Transverse colon (tissue), 4 donors: ENCODE measurements around the gene SLFN12. TPM values are rescaled to one million over a fixed set of nuclear protein-coding genes. Genes with fewer than 3 reads are reported as not detected.

ENCODE experiments used
- DNase-seq: peaks from one replicate; pipeline ENCODE4 v3.0.0-alpha.2; 2019
- H3K27ac ChIP-seq, 4 donors: fragments of 200-600 bp; sonication (generic); 2 replicates each; pipeline ENCODE4 v1.5.1; 2016 to 2018; ENCODE audit warnings: inconsistent platforms in 4 of 4
- H3K27me3 ChIP-seq: fragments of 200-600 bp; sonication (generic); 2 replicates; pipeline ENCODE4 v1.5.1; 2017; ENCODE audit warnings: inconsistent platforms
- H3K36me3 ChIP-seq, 4 donors: fragments of 200-600 bp; sonication (generic); 2 replicates each; pipeline ENCODE4 v1.5.1; 2017 to 2019; ENCODE audit warnings: inconsistent platforms in 4 of 4
- H3K4me1 ChIP-seq, 4 donors: fragments of 200-600 bp; sonication (generic); 2 replicates each; pipeline ENCODE4 v1.5.1; 2017 to 2020; ENCODE audit warnings: inconsistent platforms in 4 of 4
- H3K4me3 ChIP-seq, 4 donors: fragments of 200-600 bp; sonication (generic); 1 replicate in 1 of 4; 2 replicates in 3 of 4; pipeline versions ENCODE4 v1.5.1 to v1.6.1; 2017 to 2019; ENCODE audit warnings: inconsistent platforms in 4 of 4
- H3K9me3 ChIP-seq, 2 donors: fragments of 200-600 bp; sonication (generic); 2 replicates each; pipeline ENCODE4 v1.5.1; 2017 to 2019; ENCODE audit warnings: inconsistent platforms in 2 of 2
- EP300 ChIP-seq: sonication (generic); formaldehyde crosslinking; IDR thresholded peaks from one replicate; pipeline ENCODE4 v1.6.1; 2017; ENCODE audit warnings: antibody characterized with exemption, low read depth
- POLR2A ChIP-seq: fragments of 450-650 bp; IDR thresholded peaks from one replicate; pipeline ENCODE4 v1.6.1; 2016; ENCODE audit warnings: antibody characterized with exemption, mild to moderate bottlenecking, moderate library complexity
- POLR2AphosphoS5 ChIP-seq, 3 donors: sonication (generic); formaldehyde crosslinking; IDR thresholded peaks; one replicate each; pipeline ENCODE4 v1.6.1; 2016; ENCODE audit warnings: antibody characterized with exemption in 3 of 3
- WGBS, 2 donors: methylation state at CpG; one replicate each; pipeline ENCODE4 v1.1.5; 2018; ENCODE audit warnings: low coverage in 1 of 2; 5-methylcytosine and 5-hydroxymethylcytosine counted together
- in situ Hi-C, 4 donors: fragments of 200-750 bp; cut with MboI; loops; one replicate each; pipeline versions ENCODE4 v1.15.0 to v1.15.1; 2017; ENCODE audit warnings: low sequenced_read_pairs in 3 of 4, low pct_ligation_motif_present in 1 of 4, low pct_unique_long_range_greater_than_20kb in 1 of 4
- intact Hi-C: fragments of 100-400 bp; cut with DNase I; formaldehyde crosslinking; loops from one replicate; pipeline ENCODE4 v1.15.1; 2023; ENCODE audit warnings: low total_unique reads
- total RNA-seq, 4 donors: library from RNA; depleted of rRNA; stranded (reverse); fragments of >200 nt; gene quantifications; one replicate each; pipeline ENCODE4 v1.1.0, GENCODE V29; 2016
- TF ChIP-seq, protein P1 (sequence below), 5 experiments: fragments of 200-600 bp in 3 of 5; fragments of 450-650 bp in 2 of 5; sonication (generic) in 3 of 5; IDR thresholded peaks; 1 replicate in 2 of 5; 2 replicates in 3 of 5; pipeline ENCODE4 v1.5.1; 2016 to 2017; ENCODE audit warnings: antibody characterized with exemption in 5 of 5, inconsistent platforms in 3 of 5, mild to moderate bottlenecking in 2 of 5, moderate library complexity in 1 of 5

The SLFN12 gene
- 10 to 100 TPM in 1 of 4 donors, 1 to 10 TPM in 2, not detected in 1; 1.6 to 34.8 (median 3.5) TPM for total RNA-seq

DNA sequence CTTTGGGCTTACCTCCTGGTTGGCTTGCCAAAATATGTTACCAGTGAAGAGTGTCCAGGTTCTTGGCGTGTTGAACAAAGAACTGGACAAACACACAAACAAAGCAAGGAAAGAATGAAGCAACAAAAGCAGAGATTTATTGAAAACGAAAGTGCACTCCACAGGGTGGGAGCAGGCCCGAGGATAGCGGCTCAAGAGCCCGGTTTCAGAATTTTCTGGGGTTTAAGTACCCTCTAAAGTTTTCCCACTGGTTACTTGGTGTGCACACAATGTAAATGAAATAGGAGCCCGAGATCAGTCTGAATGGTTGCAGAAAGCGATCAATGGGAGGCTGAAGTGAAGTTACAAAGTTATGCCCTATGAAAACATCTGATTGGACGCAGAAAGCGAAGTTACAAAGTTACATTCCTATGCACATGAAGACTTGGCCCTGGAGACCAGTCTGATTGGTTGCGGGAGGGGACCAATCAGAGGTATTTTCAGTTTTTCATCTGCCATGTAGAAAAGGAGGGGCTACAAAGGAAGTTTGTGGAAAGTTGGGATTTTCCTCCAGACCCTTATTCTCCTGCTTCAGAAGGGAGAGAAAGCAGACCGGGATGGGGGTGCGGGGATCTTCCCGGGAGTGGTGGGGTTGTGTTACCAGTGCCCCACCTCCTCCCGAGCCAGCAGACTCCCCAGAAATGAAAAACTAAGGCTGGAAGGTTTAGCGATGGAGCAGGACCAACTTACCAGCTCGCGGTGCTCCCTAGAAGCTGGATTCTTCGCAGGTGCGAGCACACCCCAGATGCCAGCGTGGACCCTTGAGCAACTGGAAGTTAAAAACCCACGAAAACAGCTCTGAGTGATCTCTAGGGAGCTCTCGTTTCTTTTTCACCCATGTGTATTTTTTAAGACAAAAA lies at the start of gene SLFN12:
SLFN12 (minus strand) TSS at position 325 of the 899 bp plus-strand sequence. CDS start 9,472 bp downstream, outside the sequence.
- peak within 1 kb of the TSS; percentile 87 to 89 (median 89) for H3K27ac ChIP-seq
- peaks cover 0 to 19% (median 11%) of the 10 kb centered on the region in 4 donors for H3K4me1 ChIP-seq
- H3K36me3 ChIP-seq: no peaks in the 10 kb centered on the region
- peak; percentile 43 for DNase-seq
- intact Hi-C loops: no loop called here
- in situ Hi-C loops: no loop called here
- TF ChIP-seq EP300 (no peak), POLR2AphosphoS5 (IDR thresholded peaks at IDR 0.05) (peak; percentile 10 to 37 (median 29))
- H3K9me3 ChIP-seq: no peaks in the 10 kb centered on the region
- peak within 1 kb of the TSS; percentile 19 to 53 (median 45) for H3K4me3 ChIP-seq
- WGBS, 2 donors: 33 to 34% methylated on average over 13 to 22 of the region's 22 CpGs
- H3K27me3 ChIP-seq: no peaks in the 10 kb centered on the region

DNA sequence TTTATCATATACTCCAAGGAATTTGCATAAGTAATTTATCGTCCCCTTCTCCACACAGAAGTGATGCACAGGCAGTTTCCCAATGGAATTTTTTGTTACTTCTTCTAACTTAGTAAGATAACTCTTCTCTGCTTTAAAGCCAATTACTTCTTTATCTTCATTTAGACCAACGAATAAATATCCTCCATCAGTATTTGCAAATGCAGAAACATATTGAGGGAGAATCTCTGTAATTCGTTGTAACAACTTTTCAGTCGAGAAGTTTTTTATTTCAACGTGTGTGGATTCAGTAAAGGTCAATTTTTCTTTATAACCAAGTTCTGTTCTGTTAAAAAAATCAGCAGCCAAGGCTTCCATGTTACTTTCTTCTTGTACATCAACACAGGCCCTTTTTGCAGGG lies 47.0 kb upstream of the SLFN12 start:
- Histone ChIP-seq H3K9me3 (no peaks in the 10 kb centered on the region), H3K4me1 (no peaks in the 10 kb centered on the region), H3K36me3 (no peaks in the 10 kb centered on the region), H3K27me3 (peaks cover 46% of the 10 kb centered on the region), H3K27ac (no peak overlapping the region), H3K4me3 (no peak overlapping the region)
- no peak for DNase-seq
- WGBS, 2 donors: 72 to 73% methylated on average over 5 of the region's 5 CpGs
- in situ Hi-C loops: no loop called here
- TF ChIP-seq POLR2AphosphoS5 (IDR thresholded peaks at IDR 0.05) (no peak), EP300 (no peak), POLR2A (no peak)
- TF ChIP-seq, protein P1, sequence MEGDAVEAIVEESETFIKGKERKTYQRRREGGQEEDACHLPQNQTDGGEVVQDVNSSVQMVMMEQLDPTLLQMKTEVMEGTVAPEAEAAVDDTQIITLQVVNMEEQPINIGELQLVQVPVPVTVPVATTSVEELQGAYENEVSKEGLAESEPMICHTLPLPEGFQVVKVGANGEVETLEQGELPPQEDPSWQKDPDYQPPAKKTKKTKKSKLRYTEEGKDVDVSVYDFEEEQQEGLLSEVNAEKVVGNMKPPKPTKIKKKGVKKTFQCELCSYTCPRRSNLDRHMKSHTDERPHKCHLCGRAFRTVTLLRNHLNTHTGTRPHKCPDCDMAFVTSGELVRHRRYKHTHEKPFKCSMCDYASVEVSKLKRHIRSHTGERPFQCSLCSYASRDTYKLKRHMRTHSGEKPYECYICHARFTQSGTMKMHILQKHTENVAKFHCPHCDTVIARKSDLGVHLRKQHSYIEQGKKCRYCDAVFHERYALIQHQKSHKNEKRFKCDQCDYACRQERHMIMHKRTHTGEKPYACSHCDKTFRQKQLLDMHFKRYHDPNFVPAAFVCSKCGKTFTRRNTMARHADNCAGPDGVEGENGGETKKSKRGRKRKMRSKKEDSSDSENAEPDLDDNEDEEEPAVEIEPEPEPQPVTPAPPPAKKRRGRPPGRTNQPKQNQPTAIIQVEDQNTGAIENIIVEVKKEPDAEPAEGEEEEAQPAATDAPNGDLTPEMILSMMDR (IDR thresholded peaks at IDR 0.05): no peak
- intact Hi-C loops: no loop called here

DNA sequence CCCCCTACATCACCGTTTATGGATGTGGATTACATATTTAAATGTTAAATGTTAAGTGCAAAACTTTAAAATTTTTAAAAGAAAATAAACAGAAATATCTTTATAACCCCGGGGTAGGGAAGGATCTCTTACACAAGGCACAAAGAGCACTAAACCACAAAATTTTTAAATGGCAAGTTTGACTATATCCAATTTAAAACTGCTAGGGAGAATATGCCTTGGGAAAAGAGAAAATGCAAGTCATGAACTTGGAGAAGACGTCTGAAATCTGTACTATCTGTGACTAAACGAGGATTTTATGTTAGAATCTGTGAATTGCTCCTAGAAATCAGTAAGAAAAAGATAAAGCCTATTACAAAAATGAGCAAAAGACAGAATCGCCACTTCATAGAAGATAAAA lies 44.9 kb upstream of the SLFN12 start:
- H3K4me3 ChIP-seq: no peak overlapping the region
- no peak for DNase-seq
- H3K27me3 ChIP-seq: peaks cover 47% of the 10 kb centered on the region
- TF ChIP-seq, protein P1 (IDR thresholded peaks at IDR 0.05): no peak
- TF ChIP-seq EP300 (no peak), POLR2AphosphoS5 (IDR thresholded peaks at IDR 0.05) (no peak), POLR2A (no peak)
- in situ Hi-C loops: no loop called here
- no peaks in the 10 kb centered on the region for H3K9me3 ChIP-seq
- H3K36me3 ChIP-seq: no peaks in the 10 kb centered on the region
- H3K4me1 ChIP-seq: no peaks in the 10 kb centered on the region
- WGBS, 2 donors: 58 to 65% methylated on average over 5 of the region's 5 CpGs
- no peak overlapping the region for H3K27ac ChIP-seq
- intact Hi-C loops: no loop called here

DNA sequence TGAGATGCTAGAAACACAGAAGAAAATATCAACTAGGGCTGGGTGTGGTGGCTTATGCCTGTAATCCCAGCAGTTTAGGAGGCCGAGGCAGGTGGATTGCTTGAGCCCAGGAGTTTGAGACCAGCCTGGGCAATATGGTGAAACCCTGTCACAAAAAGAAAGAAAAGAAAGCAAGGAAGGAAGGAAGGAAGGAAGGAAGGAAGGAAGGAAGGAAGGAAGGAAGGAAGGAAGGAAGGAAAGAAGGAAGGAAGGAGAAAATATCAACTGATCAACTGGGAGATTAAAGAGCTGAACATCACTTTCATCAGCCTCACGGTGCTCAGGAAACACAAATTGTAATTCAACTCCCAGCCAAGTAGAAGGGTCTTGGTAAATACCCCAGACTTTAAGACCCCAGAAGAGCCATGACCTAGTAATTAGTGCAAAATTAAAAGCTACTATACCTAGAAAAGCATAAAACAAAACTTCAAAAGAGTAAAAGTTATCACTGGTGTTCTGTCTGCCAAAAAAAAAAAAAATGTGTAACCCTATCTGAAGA lies 44.1 kb upstream of the SLFN12 start:
- DNase-seq: no peak
- TF ChIP-seq, protein P1 (IDR thresholded peaks at IDR 0.05): no peak
- TF ChIP-seq POLR2A: no peak
- no peak for TF ChIP-seq EP300
- no peak for TF ChIP-seq POLR2AphosphoS5 (IDR thresholded peaks at IDR 0.05)
- H3K27me3 ChIP-seq: peaks cover 47% of the 10 kb centered on the region
- intact Hi-C loops (no loop called here), in situ Hi-C loops (no loop called here)
- no peaks in the 10 kb centered on the region for H3K9me3 ChIP-seq
- 46 to 73% methylated on average over 2 of the region's 2 CpGs for WGBS, 2 donors
- no peaks in the 10 kb centered on the region for H3K36me3 ChIP-seq
- no peak overlapping the region for H3K4me3 ChIP-seq
- H3K4me1 ChIP-seq: no peaks in the 10 kb centered on the region
- H3K27ac ChIP-seq: no peak overlapping the region
